SK-N-MC (cell line): ENCODE results near the gene HTR3E.
"Not testable (repeated sequence)": the region's sequence is repeated elsewhere in the genome, so short reads cannot be mapped to it uniquely, and the experiment has no call there.

Source experiments
- EZH2 ChIP-seq: fragments of 200-600 bp; sonication (generic); IDR thresholded peaks from one replicate; pipeline ENCODE4 v1.6.1; 2017; ENCODE audit warnings: antibody characterized with exemption
- FOXP2 ChIP-seq: optimal IDR thresholded peaks from 2 replicates; pipeline ENCODE3; 2011; ENCODE audit warnings: mild to moderate bottlenecking, moderate library complexity; ENCODE audit not compliant: insufficient read depth; ENCODE audit errors: extremely low read length, control extremely low read depth
- POLR2AphosphoS5 ChIP-seq: IDR thresholded peaks from 2 replicates; pipeline ENCODE4 v1.6.1; 2012; ENCODE audit warnings: mild to moderate bottlenecking, low read depth, low read length, borderline replicate concordance

GRCh38 chr3:184071142-184071541 is 25.7 kb upstream of the HTR3E start:
- TF ChIP-seq POLR2AphosphoS5, EZH2, FOXP2: not testable (repeated sequence)
